Measurements from ENCODE around the gene ERP29. TPM values are rescaled to one million over a fixed set of nuclear protein-coding genes. Genes with fewer than 3 reads are reported as not detected.

Gene ERP29
- total RNA-seq, 1 donor from 2014 or later: 21.6 TPM

DNA sequence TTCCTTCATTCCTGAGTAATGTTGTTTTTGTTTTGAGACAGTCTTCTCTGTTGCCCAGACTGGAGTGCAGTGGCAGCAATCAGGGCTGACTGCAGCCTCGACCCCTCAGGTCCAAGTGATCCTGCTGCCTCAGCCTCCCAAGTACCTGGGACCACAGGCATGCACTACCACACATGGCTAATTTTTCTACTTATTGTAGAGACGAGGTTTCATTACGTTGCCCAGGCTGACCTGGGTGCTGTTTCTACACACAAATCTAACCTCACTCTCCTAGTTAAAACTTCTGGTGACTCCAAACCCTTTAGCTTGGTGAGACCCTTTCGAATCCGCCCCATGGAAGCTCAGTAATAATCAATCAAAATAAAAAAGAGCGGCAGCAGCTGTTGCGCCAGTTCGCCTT, 1.5 kb upstream of the ERP29 start:
- H3K36me3 ChIP-seq: no peaks in the 10 kb centered on the region
- H3K27me3 ChIP-seq: no peaks in the 10 kb centered on the region
- peaks cover 3 to 20% of the 10 kb centered on the region in 2 donors for H3K4me1 ChIP-seq
- intact Hi-C loops (cut with DNase I): loop anchor here (2.0 to 10.0 kb wide), 5 partner anchors 96 to 373 kb away; partner anchors contain the start of genes ACAD10, BRAP, HECTD4 and NAA25
- no peaks in the 10 kb centered on the region for H3K9me3 ChIP-seq
- DNase-seq (ENCODE audit: low spot score in 2 of 2): no peak
- peak overlapping the region in 1 of 2 donors; percentile 85 for H3K4me3 ChIP-seq
- peak overlapping the region; percentile 97 to 99 for H3K27ac ChIP-seq
- no peak for TF ChIP-seq CTCF (IDR thresholded peaks at IDR 0.05)

DNA sequence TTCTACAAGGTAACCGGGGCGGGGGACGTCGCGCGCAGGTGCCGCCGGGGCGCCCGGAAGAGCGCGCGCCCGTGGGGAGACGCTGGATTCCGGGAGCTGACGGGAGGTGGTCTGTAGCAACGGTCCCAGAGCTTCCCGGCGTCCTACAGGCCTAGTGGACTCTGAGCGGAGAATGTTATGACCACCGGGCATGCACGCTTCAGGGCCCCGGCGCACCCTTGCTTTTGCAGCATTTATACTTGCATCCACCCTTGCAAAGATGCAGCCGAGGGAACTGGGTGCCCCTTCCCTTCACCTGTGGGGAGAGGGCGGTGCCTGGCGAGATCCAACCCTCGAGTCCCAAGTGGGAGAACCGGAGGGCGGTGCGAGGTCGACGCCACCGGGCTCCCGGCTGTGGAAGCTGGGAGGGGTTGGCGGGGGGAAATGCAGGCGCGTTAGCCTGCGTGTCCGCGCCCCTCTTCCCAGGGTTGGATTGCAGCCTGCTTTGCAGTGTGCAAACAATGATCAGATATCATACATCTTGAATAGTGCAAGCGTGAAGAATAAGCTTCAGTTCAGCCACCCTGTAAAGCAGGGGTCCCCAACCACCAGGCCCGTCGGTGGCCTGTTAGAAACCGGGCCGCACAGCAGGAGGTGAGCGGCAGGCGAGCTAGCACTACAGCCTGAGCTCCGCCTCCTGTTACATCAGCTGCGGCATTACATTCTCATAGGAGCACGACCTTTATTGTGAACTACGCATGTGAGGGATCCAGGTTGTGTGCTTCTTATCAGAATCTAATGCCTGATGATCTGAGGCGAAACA, 576 bp downstream of the ERP29 start:
- Histone ChIP-seq H3K27me3 (no peaks in the 10 kb centered on the region), H3K4me1 (peaks cover 3 to 20% of the 10 kb centered on the region in 2 donors), H3K36me3 (no peaks in the 10 kb centered on the region), H3K27ac (peak overlapping the region; percentile 82 to 97), H3K4me3 (peak overlapping the region; percentile 85), H3K9me3 (no peaks in the 10 kb centered on the region)
- no peak for TF ChIP-seq CTCF (IDR thresholded peaks at IDR 0.05)
- intact Hi-C loops (cut with DNase I): loop anchor here (1.0 to 10.0 kb wide), 6 partner anchors 69 to 371 kb away; partner anchors contain the start of genes ACAD10, BRAP, HECTD4 and NAA25
- DNase-seq (ENCODE audit: low spot score in 2 of 2): peak in 1 of 2 donors; percentile 74

GRCh38 chr12:112015938-112016337, 2.7 kb downstream of the ERP29 start:
- no peak for DNase-seq (ENCODE audit: low spot score in 2 of 2)
- intact Hi-C loops (cut with DNase I): loop anchor here (10.0 kb wide), 1 partner anchor 369 kb away; the partner anchor contains the start of gene HECTD4
- TF ChIP-seq CTCF (IDR thresholded peaks at IDR 0.05): no peak
- no peak overlapping the region for H3K4me3 ChIP-seq
- peaks cover 3 to 17% of the 10 kb centered on the region in 2 donors for H3K4me1 ChIP-seq
- H3K9me3 ChIP-seq: no peaks in the 10 kb centered on the region
- peaks cover 4 to 14% of the 10 kb centered on the region in 2 donors for H3K36me3 ChIP-seq
- H3K27me3 ChIP-seq: no peaks in the 10 kb centered on the region
- no peak overlapping the region for H3K27ac ChIP-seq

GRCh38 chr12:112017041-112017440, 3.8 kb downstream of the ERP29 start:
- TF ChIP-seq CTCF (IDR thresholded peaks at IDR 0.05): no peak
- intact Hi-C loops (cut with DNase I): loop anchor here (10.0 kb wide), 1 partner anchor 368 kb away; the partner anchor contains the start of gene HECTD4
- DNase-seq (ENCODE audit: low spot score in 2 of 2): no peak
- H3K4me1 ChIP-seq: peaks cover 3 to 10% of the 10 kb centered on the region in 2 donors
- no peak overlapping the region for H3K27ac ChIP-seq
- H3K27me3 ChIP-seq: no peaks in the 10 kb centered on the region
- no peaks in the 10 kb centered on the region for H3K9me3 ChIP-seq
- peaks cover 8 to 22% of the 10 kb centered on the region in 2 donors for H3K36me3 ChIP-seq
- H3K4me3 ChIP-seq: no peak overlapping the region

DNA sequence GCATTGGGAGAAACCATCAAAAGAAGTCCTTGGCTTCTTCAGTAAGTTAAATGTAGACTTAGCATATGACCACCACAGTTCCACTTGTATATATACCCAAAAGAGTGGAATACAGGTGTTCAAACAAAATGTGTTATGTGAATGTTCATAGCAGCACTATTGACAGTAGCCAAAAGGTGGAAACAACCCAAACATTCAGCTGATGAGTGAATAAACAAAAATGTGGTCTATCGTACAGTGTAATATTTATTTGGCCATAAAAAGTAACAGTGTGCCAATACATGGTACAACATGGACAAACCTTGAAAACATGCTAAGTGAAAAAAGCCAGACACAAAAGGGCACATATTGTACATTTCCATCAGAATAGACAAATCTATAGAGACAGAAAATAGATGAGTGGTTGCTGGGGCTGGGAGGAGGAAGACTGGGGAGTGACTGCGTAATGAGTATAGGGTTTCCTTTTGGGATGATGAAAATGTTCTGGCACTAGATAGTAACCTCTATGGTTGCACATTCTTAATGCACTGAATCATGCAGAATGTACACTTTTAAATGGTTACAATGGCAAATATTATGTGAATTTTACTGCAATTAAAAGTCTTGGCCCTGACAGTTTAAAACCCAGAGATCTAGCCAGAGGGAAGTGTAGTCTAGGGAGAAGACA, 5.5 kb downstream of the ERP29 start:
- Histone ChIP-seq H3K27me3 (no peaks in the 10 kb centered on the region), H3K4me3 (no peak overlapping the region), H3K27ac (no peak overlapping the region), H3K36me3 (peaks cover 20 to 34% of the 10 kb centered on the region in 2 donors), H3K9me3 (no peaks in the 10 kb centered on the region), H3K4me1 (peaks cover 0 to 8% of the 10 kb centered on the region in 2 donors)
- intact Hi-C loops (cut with DNase I): loop anchor here (10.0 kb wide), 1 partner anchor 366 kb away; the partner anchor contains the start of gene HECTD4
- no peak for DNase-seq (ENCODE audit: low spot score in 2 of 2)
- no peak for TF ChIP-seq CTCF (IDR thresholded peaks at IDR 0.05)
